ENCODE results near the gene ZBTB44. TPM values are rescaled to one million over a fixed set of nuclear protein-coding genes. Genes with fewer than 3 reads are reported as not detected.
A peak's percentile ranks its signal among the peaks of the same experiment; 100 is the strongest.
"Not testable (repeated sequence)": the region's sequence is repeated elsewhere in the genome, so short reads cannot be mapped to it uniquely, and the experiment has no call there.

The ZBTB44 gene
- total RNA-seq, 1 experiment from 2014 or later = 23.8 TPM

GRCh38 chr11:130249929-130250328 is 64.8 kb downstream of the ZBTB44 start:
- DNase-seq (ENCODE audit: low spot score) = not testable (repeated sequence)

GRCh38 chr11:130249371-130249770 is 65.3 kb downstream of the ZBTB44 start:
- DNase-seq (ENCODE audit: low spot score) = no peak

- no peak for DNase-seq (ENCODE audit: low spot score)
Measured at GRCh38 chr11:130247319-130247718, 67.4 kb downstream of the ZBTB44 start.

- DNase-seq (ENCODE audit: low spot score) = no peak
Measured at GRCh38 chr11:130246738-130247137, 68.0 kb downstream of the ZBTB44 start.

GRCh38 chr11:130246270-130246669 is 68.4 kb downstream of the ZBTB44 start:
- DNase-seq (ENCODE audit: low spot score) = no peak

GRCh38 chr11:130245375-130245774 is 69.3 kb downstream of the ZBTB44 start:
- DNase-seq (ENCODE audit: low spot score) = not testable (repeated sequence)

GRCh38 chr11:130244848-130245247 is 69.9 kb downstream of the ZBTB44 start:
- no peak for DNase-seq (ENCODE audit: low spot score)

GRCh38 chr11:130243816-130244215 is 70.9 kb downstream of the ZBTB44 start:
- no peak for DNase-seq (ENCODE audit: low spot score)

- no peak for DNase-seq (ENCODE audit: low spot score)
Measured at GRCh38 chr11:130241713-130242112, 73.0 kb downstream of the ZBTB44 start.

GRCh38 chr11:130237282-130238006 is 77.3 kb downstream of the ZBTB44 start:
- DNase-seq (ENCODE audit: low spot score) = no peak

- no peak for DNase-seq (ENCODE audit: low spot score)
Measured at GRCh38 chr11:130234315-130234714, 80.4 kb downstream of the ZBTB44 start.

GRCh38 chr11:130233888-130234287 is 80.8 kb downstream of the ZBTB44 start:
- not testable (repeated sequence) for DNase-seq (ENCODE audit: low spot score)

- DNase-seq (ENCODE audit: low spot score) = not testable (repeated sequence)
Measured at GRCh38 chr11:130233486-130233885, 81.2 kb downstream of the ZBTB44 start.

GRCh38 chr11:130227373-130227772 is 87.3 kb downstream of the ZBTB44 start:
- DNase-seq (ENCODE audit: low spot score) = no peak

GRCh38 chr11:130223291-130223971 is 91.3 kb downstream of the ZBTB44 start:
- DNase-seq (ENCODE audit: low spot score) = peak; percentile 38

GRCh38 chr11:130220311-130221035 is 94.2 kb downstream of the ZBTB44 start:
- no peak for DNase-seq (ENCODE audit: low spot score)

- no peak for DNase-seq (ENCODE audit: low spot score)
Measured at GRCh38 chr11:130219148-130219547, 95.6 kb downstream of the ZBTB44 start.

- DNase-seq (ENCODE audit: low spot score) = no peak
Measured at GRCh38 chr11:130218501-130219070, 96.1 kb downstream of the ZBTB44 start.

GRCh38 chr11:130217133-130218031 is 97.3 kb downstream of the ZBTB44 start:
- DNase-seq (ENCODE audit: low spot score) = no peak

GRCh38 chr11:130216591-130217132 is 98.1 kb downstream of the ZBTB44 start:
- DNase-seq (ENCODE audit: low spot score) = no peak

- DNase-seq (ENCODE audit: low spot score) = no peak
Measured at GRCh38 chr11:130216221-130216550, 98.5 kb downstream of the ZBTB44 start.
